ENCODE results near the gene WRNIP1. TPM values are rescaled to one million over a fixed set of nuclear protein-coding genes. Genes with fewer than 3 reads are reported as not detected.

The WRNIP1 gene
- total RNA-seq, 1 experiment from 2014 or later, result 47.9 TPM

DNA sequence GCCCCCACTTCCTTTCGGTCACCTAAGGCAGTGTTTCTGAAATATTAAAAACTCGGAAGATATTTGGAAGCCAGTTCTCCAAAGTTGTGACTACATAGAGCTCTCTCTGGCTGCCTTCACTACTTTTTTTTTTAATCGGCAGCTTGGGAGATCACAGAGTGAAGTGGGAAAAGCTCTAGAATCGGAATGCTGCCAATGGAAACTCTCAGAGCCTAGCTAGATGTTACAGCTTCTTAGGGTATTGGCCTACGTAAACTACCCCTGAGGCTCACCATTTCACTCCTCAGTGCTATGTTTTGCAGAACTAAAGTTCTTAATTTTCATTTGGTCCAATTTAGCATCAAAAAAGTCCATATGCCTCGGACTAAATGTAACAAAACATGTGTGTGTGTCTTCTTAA is 61.9 kb downstream of the WRNIP1 start:
- Histone ChIP-seq H4K20me1 (ENCODE audit: insufficient read depth, low read depth, low read length) (0 out of 2 replicates have a peak, but pooled peaks cover 2% of the 10 kb centered on the region), H3K36me3 (ENCODE audit: insufficient read depth, low read length) (no peaks in the 10 kb centered on the region), H3K9me3 (ENCODE audit: low read length) (no peaks in the 10 kb centered on the region), H3K9ac (ENCODE audit: low read length) (no peak overlapping the region), H3K27me3 (ENCODE audit: low read length) (no peaks in the 10 kb centered on the region), H3K9me2 (replicated peaks; ENCODE audit: insufficient read depth, low read length) (no peaks in the 10 kb centered on the region), H3K4me1 (ENCODE audit: low read length) (no peaks in the 10 kb centered on the region), H2AFZ (ENCODE audit: low read length) (no peak overlapping the region), H3K27ac (ENCODE audit: low read length) (no peak overlapping the region), H3K4me2 (ENCODE audit: low read depth, low read length, poor library complexity, severe bottlenecking) (no peak overlapping the region), H3K79me2 (ENCODE audit: low read length) (no peaks in the 10 kb centered on the region), H3K4me3 (ENCODE audit: low read length) (no peak overlapping the region)
- no peak for DNase-seq

DNA sequence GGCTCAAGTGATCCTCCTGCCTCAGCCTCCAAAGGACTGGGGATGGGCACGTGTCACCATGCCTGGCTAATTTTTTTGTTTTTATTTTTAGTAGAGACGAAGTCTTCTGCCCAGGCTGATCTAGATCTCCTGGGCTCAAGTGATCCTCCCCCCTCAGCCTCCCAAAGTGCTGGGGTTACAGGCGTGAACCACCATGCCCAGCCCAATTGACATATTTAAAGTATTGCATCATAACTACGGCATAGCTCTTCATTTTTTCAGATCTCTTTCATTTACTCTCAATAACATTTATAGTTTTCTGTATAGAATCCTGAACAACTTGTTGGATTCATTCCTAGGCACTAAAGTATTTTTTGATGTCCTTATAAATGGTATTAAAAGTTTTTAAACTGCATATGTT is 63.4 kb downstream of the WRNIP1 start:
- 0 out of 2 replicates have a peak, but pooled peaks cover 2% of the 10 kb centered on the region for H4K20me1 ChIP-seq (ENCODE audit: insufficient read depth, low read depth, low read length)
- H3K36me3 ChIP-seq (ENCODE audit: insufficient read depth, low read length), result no peaks in the 10 kb centered on the region
- H3K27ac ChIP-seq (ENCODE audit: low read length), result no peak overlapping the region
- no peak overlapping the region for H2AFZ ChIP-seq (ENCODE audit: low read length)
- no peaks in the 10 kb centered on the region for H3K79me2 ChIP-seq (ENCODE audit: low read length)
- H3K4me1 ChIP-seq (ENCODE audit: low read length), result no peaks in the 10 kb centered on the region
- no peaks in the 10 kb centered on the region for H3K9me3 ChIP-seq (ENCODE audit: low read length)
- no peak overlapping the region for H3K4me3 ChIP-seq (ENCODE audit: low read length)
- no peaks in the 10 kb centered on the region for H3K9me2 ChIP-seq (replicated peaks; ENCODE audit: insufficient read depth, low read length)
- H3K27me3 ChIP-seq (ENCODE audit: low read length), result no peaks in the 10 kb centered on the region
- no peak overlapping the region for H3K9ac ChIP-seq (ENCODE audit: low read length)
- no peak for DNase-seq
- H3K4me2 ChIP-seq (ENCODE audit: low read depth, low read length, poor library complexity, severe bottlenecking), result no peak overlapping the region

DNA sequence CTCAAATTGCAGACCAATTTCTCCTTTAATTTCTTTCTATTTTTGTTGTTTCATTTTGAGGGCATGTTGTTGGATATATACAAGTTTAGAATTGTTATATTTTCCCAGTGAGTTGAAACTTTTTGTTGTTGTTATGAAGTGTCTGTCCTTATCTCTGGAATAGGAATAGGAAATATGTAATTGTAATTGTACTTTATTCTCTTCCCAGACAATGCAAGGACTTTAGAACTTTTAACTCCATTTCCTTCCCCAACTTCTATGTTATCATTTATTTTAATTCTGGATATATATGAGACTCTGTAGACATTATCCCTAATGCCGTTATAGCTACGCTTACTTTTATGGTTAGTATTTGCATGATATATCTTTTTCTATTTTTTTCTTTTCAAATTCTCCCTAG is 64.1 kb downstream of the WRNIP1 start:
- Histone ChIP-seq H4K20me1 (ENCODE audit: insufficient read depth, low read depth, low read length) (0 out of 2 replicates have a peak, but pooled peaks cover 1% of the 10 kb centered on the region), H3K27me3 (ENCODE audit: low read length) (no peaks in the 10 kb centered on the region), H3K79me2 (ENCODE audit: low read length) (no peaks in the 10 kb centered on the region), H3K27ac (ENCODE audit: low read length) (no peak overlapping the region), H3K36me3 (ENCODE audit: insufficient read depth, low read length) (no peaks in the 10 kb centered on the region), H3K4me2 (ENCODE audit: low read depth, low read length, poor library complexity, severe bottlenecking) (no peak overlapping the region), H3K9ac (ENCODE audit: low read length) (no peak overlapping the region), H3K4me3 (ENCODE audit: low read length) (no peak overlapping the region), H3K9me3 (ENCODE audit: low read length) (no peaks in the 10 kb centered on the region), H3K9me2 (replicated peaks; ENCODE audit: insufficient read depth, low read length) (no peaks in the 10 kb centered on the region), H2AFZ (ENCODE audit: low read length) (no peak overlapping the region), H3K4me1 (ENCODE audit: low read length) (no peaks in the 10 kb centered on the region)
- DNase-seq, result no peak

- Histone ChIP-seq H3K4me3 (ENCODE audit: low read length) (no peak overlapping the region), H3K9me3 (ENCODE audit: low read length) (no peaks in the 10 kb centered on the region), H4K20me1 (ENCODE audit: insufficient read depth, low read depth, low read length) (no peaks in the 10 kb centered on the region), H2AFZ (ENCODE audit: low read length) (no peak overlapping the region), H3K79me2 (ENCODE audit: low read length) (no peaks in the 10 kb centered on the region), H3K27me3 (ENCODE audit: low read length) (no peaks in the 10 kb centered on the region), H3K36me3 (ENCODE audit: insufficient read depth, low read length) (no peaks in the 10 kb centered on the region), H3K9ac (ENCODE audit: low read length) (no peak overlapping the region), H3K27ac (ENCODE audit: low read length) (no peak overlapping the region), H3K4me2 (ENCODE audit: low read depth, low read length, poor library complexity, severe bottlenecking) (no peak overlapping the region), H3K9me2 (replicated peaks; ENCODE audit: insufficient read depth, low read length) (no peaks in the 10 kb centered on the region), H3K4me1 (ENCODE audit: low read length) (no peaks in the 10 kb centered on the region)
- no peak for DNase-seq
These were observed 65.0 kb downstream of the WRNIP1 start for GRCh38 chr6:2830183-2830582.

- Histone ChIP-seq H3K9ac (ENCODE audit: low read length) (no peak overlapping the region), H3K27ac (ENCODE audit: low read length) (no peak overlapping the region), H3K4me1 (ENCODE audit: low read length) (no peaks in the 10 kb centered on the region), H2AFZ (ENCODE audit: low read length) (no peak overlapping the region), H3K36me3 (ENCODE audit: insufficient read depth, low read length) (no peaks in the 10 kb centered on the region), H3K4me2 (ENCODE audit: low read depth, low read length, poor library complexity, severe bottlenecking) (no peak overlapping the region), H3K4me3 (ENCODE audit: low read length) (no peak overlapping the region), H3K27me3 (ENCODE audit: low read length) (no peaks in the 10 kb centered on the region), H3K9me2 (replicated peaks; ENCODE audit: insufficient read depth, low read length) (no peaks in the 10 kb centered on the region), H4K20me1 (ENCODE audit: insufficient read depth, low read depth, low read length) (no peaks in the 10 kb centered on the region), H3K9me3 (ENCODE audit: low read length) (no peaks in the 10 kb centered on the region), H3K79me2 (ENCODE audit: low read length) (no peaks in the 10 kb centered on the region)
- DNase-seq, result no peak
These were observed 66.2 kb downstream of the WRNIP1 start for GRCh38 chr6:2831392-2831791.

- Histone ChIP-seq H3K36me3 (ENCODE audit: insufficient read depth, low read length) (no peaks in the 10 kb centered on the region), H3K4me3 (ENCODE audit: low read length) (no peak overlapping the region), H3K27me3 (ENCODE audit: low read length) (no peaks in the 10 kb centered on the region), H2AFZ (ENCODE audit: low read length) (no peak overlapping the region), H3K9ac (ENCODE audit: low read length) (no peak overlapping the region), H3K4me2 (ENCODE audit: low read depth, low read length, poor library complexity, severe bottlenecking) (no peak overlapping the region), H3K4me1 (ENCODE audit: low read length) (no peaks in the 10 kb centered on the region), H3K79me2 (ENCODE audit: low read length) (no peaks in the 10 kb centered on the region), H3K9me2 (replicated peaks; ENCODE audit: insufficient read depth, low read length) (no peaks in the 10 kb centered on the region), H3K27ac (ENCODE audit: low read length) (no peak overlapping the region), H4K20me1 (ENCODE audit: insufficient read depth, low read depth, low read length) (no peaks in the 10 kb centered on the region), H3K9me3 (ENCODE audit: low read length) (no peaks in the 10 kb centered on the region)
- DNase-seq, result no peak
These were observed 69.1 kb downstream of the WRNIP1 start for GRCh38 chr6:2834262-2834661.

Other genes starting within 250 kb of the WRNIP1 start
- 0.07 and 0.78 TPM in 2 replicates for gene MYLK4, start 14.5 kb upstream of the WRNIP1 start, total RNA-seq (2014; rRNA removed; shearing (Covaris generic); ENCODE audit: low replicate concordance)
- gene SERPINB1, start 76.5 kb downstream of the WRNIP1 start, total RNA-seq (2014; rRNA removed; shearing (Covaris generic); ENCODE audit: low replicate concordance), result 0.22 TPM in 1 of 2 replicates, not detected in the other
- 55.6 and 107 TPM in 2 replicates for gene SERPINB9, start 137.9 kb downstream of the WRNIP1 start, total RNA-seq (2014; rRNA removed; shearing (Covaris generic); ENCODE audit: low replicate concordance)
- gene SERPINB6, start 206.2 kb downstream of the WRNIP1 start, total RNA-seq (2014; rRNA removed; shearing (Covaris generic); ENCODE audit: low replicate concordance), result not detected in 2 replicates
- 5.5 and 9.1 TPM in 2 replicates for gene NQO2, start 234.5 kb downstream of the WRNIP1 start, total RNA-seq (2014; rRNA removed; shearing (Covaris generic); ENCODE audit: low replicate concordance)

All from Karpas-422 (cell line).